ENCODE measurements around the gene PPM1A.

DNA sequence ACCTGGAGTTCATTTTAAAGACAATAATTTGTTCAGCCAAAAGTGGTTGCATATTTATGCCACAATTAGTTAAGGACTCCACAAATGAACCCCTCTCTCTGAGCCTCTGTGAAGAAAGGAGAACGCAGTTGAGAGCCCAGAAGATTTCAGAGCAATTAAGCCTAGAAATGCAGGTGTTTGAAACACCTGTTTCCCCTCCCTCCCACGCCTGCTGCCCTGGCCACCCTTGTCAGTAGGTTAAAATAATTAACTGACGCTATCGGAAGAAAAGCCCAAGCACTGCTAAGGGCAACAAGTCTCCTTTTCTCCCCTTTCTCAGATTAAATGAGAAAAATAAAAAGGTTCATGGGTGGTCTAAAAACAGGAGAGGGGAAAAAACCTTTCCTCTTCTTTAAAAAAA lies 99.2 kb downstream of the PPM1A start:
- TF ChIP-seq, protein P1, sequence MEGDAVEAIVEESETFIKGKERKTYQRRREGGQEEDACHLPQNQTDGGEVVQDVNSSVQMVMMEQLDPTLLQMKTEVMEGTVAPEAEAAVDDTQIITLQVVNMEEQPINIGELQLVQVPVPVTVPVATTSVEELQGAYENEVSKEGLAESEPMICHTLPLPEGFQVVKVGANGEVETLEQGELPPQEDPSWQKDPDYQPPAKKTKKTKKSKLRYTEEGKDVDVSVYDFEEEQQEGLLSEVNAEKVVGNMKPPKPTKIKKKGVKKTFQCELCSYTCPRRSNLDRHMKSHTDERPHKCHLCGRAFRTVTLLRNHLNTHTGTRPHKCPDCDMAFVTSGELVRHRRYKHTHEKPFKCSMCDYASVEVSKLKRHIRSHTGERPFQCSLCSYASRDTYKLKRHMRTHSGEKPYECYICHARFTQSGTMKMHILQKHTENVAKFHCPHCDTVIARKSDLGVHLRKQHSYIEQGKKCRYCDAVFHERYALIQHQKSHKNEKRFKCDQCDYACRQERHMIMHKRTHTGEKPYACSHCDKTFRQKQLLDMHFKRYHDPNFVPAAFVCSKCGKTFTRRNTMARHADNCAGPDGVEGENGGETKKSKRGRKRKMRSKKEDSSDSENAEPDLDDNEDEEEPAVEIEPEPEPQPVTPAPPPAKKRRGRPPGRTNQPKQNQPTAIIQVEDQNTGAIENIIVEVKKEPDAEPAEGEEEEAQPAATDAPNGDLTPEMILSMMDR (IDR thresholded peaks at IDR 0.05; ENCODE audit: extremely low read depth in 1 of 2, insufficient read depth in 1 of 2, low read depth in 1 of 2, low read length in 2 of 2), result no peak
- no peak for TF ChIP-seq EZH2 (IDR thresholded peaks at IDR 0.05; ENCODE audit: borderline replicate concordance, low read depth, low read length, severe bottlenecking)
- TF ChIP-seq, protein P2, sequence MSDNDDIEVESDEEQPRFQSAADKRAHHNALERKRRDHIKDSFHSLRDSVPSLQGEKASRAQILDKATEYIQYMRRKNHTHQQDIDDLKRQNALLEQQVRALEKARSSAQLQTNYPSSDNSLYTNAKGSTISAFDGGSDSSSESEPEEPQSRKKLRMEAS (IDR thresholded peaks at IDR 0.05; ENCODE audit: insufficient read depth, insufficient read length), result no peak
- no peak for TF ChIP-seq POLR2A (IDR thresholded peaks at IDR 0.05; ENCODE audit: low read depth, low read length)
- no peak for TF ChIP-seq MYC (IDR thresholded peaks at IDR 0.05; ENCODE audit: low read depth, low read length)
